SK-N-SH treated with all-trans-retinoic acid at 6 μM for 48 hours (cell line): Measurements from ENCODE around the gene AGAP1.

ENCODE experiments used
- ARNTL ChIP-seq: fragments of 450-650 bp; formaldehyde crosslinking; IDR thresholded peaks from 2 replicates; pipeline ENCODE4 v1.5.0; 2020; ENCODE audit warnings: low read depth, mild to moderate bottlenecking, moderate library complexity, borderline replicate concordance
- PATZ1 ChIP-seq: fragments of 250-450 bp; sonication (Bioruptor Pico); IDR thresholded peaks from 2 replicates; pipeline ENCODE4 v1.8.0; 2020; ENCODE audit warnings: mild to moderate bottlenecking, moderate library complexity, borderline replicate concordance
- POU6F1 ChIP-seq: fragments of 250-450 bp; sonication (Bioruptor Pico); IDR thresholded peaks from 2 replicates; pipeline ENCODE4 v1.8.0; 2021; ENCODE audit warnings: low read depth, mild to moderate bottlenecking, moderate library complexity, borderline replicate concordance
- TCF4 ChIP-seq: fragments of 250-450 bp; sonication (Bioruptor Pico); IDR thresholded peaks from 2 replicates; pipeline ENCODE4 v1.8.0; 2021; ENCODE audit warnings: mild to moderate bottlenecking, moderate library complexity, borderline replicate concordance
- ZFP3 ChIP-seq: fragments of 250-450 bp; sonication (Bioruptor Pico); IDR thresholded peaks from 2 replicates; pipeline ENCODE4 v1.5.0; 2020; ENCODE audit warnings: mild to moderate bottlenecking, moderate library complexity

DNA sequence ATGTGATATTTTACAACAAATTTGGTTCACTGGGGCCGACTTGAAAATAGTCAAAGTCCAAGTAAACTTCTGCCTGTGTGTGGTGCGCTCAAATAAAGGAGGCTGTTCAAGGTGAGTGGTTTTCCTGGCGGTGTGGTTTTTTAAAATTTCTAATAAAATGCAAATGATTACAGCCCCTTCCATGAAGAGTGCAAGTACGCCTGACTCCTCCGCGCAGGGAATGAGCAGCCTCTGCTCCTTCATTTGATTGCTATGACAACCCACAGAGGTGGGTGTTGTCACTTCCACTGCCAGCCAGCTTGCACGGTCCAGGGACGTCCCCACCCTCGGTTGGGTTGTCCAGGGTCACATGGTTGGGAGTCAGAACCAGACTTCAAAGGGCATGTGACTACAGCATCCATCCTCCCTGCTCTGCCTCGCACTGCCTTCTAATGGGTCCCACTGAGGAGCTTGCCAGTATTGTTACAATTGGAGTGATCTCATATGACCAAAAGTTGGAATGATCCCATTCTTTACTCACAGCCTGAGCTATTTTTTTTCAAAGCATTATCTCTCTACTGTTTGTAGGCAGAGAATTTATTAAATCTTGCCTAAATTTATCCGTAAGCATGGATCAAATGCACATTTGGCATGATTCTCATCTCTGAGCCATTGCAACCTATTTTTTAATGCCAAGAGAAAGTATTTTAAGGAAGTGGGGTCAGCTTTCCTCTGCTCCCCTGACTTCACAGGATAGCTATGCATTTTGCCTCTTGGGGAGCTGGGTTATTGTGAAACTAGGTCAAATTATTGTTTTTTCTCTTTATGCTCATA is 121.3 kb downstream of the AGAP1 start:
- TF ChIP-seq PATZ1 (CRISPR knock-in tag), result no peak
- no peak for TF ChIP-seq ARNTL (CRISPR knock-in tag)
- TF ChIP-seq ZFP3 (CRISPR knock-in tag), result no peak
- TF ChIP-seq TCF4 (CRISPR knock-in tag), result no peak
- no peak for TF ChIP-seq POU6F1 (CRISPR knock-in tag)
